Colonic mucosa (tissue), 4 donors: ENCODE data around the gene IFITM10. TPM values are rescaled to one million over a fixed set of nuclear protein-coding genes. Genes with fewer than 3 reads are reported as not detected.

Experiments
- DNase-seq: peaks from one replicate; pipeline ENCODE4 v3.0.0-alpha.2; 2020
- H3K27ac ChIP-seq: fragments of 200-600 bp; one replicate; pipeline ENCODE4 v1.8.0; 2021
- H3K27me3 ChIP-seq: fragments of 200-600 bp; one replicate; pipeline ENCODE4 v1.8.0; 2021
- H3K36me3 ChIP-seq: fragments of 200-600 bp; one replicate; pipeline ENCODE4 v1.8.0; 2021
- H3K4me1 ChIP-seq: fragments of 200-600 bp; one replicate; pipeline ENCODE4 v1.8.0; 2021; ENCODE audit warnings: mild to moderate bottlenecking
- H3K4me3 ChIP-seq: fragments of 200-600 bp; one replicate; pipeline ENCODE4 v1.8.0; 2021
- H3K9ac ChIP-seq, 2 donors: one replicate each; pipeline ENCODE4 v1.7.0; 2013; ENCODE audit warnings: control low read depth in 2 of 2, low read depth in 2 of 2, low read length in 2 of 2
- H3K9me3 ChIP-seq: fragments of 200-600 bp; one replicate; pipeline ENCODE4 v1.8.0; 2021
- CTCF ChIP-seq: fragments of 200-600 bp; IDR thresholded peaks from one replicate; pipeline ENCODE4 v1.8.0; 2022; ENCODE audit warnings: antibody characterized with exemption, mild to moderate bottlenecking
- intact Hi-C: fragments of 100-400 bp; cut with DNase I; formaldehyde crosslinking; loops from one replicate; pipeline ENCODE4 v1.14.1; 2022
- total RNA-seq, 2 donors: library from RNA; stranded (reverse); fragmentation: NEBNext Ultra II Directional in 1 of 2; extraction: Animal tissue kit (Norgen Biotek cat#: 25700) in 1 of 2; gene quantifications; one replicate each; pipeline ENCODE4 v1.2.1, GENCODE V29; 2021
- donor health status: healthy.
- donor health status: DM: no; HTN: no; CAD: no.
- donor health status: DM: no; HTN: no; CAD: no.

IFITM10 gene
- 1 to 10 TPM in 1 of 2 donors, under 1 TPM in 1; 0.42 to 1.1 TPM for total RNA-seq

- intact Hi-C loops: no loop called here
- no peak for TF ChIP-seq CTCF
- no peaks in the 10 kb centered on the region for H3K9me3 ChIP-seq
- no peak within 1 kb of the TSS for H3K27ac ChIP-seq
- H3K4me3 ChIP-seq: no peak within 1 kb of the TSS
- no peaks in the 10 kb centered on the region for H3K4me1 ChIP-seq
- peak within 1 kb of the TSS in 1 of 2 donors; percentile 12 for H3K9ac ChIP-seq
- peaks cover 14% of the 10 kb centered on the region for H3K27me3 ChIP-seq
- H3K36me3 ChIP-seq: no peaks in the 10 kb centered on the region
- DNase-seq: no peak
Measured at GRCh38 chr11:1750481-1750839, at the start of gene IFITM10. TSS of gene IFITM10 (minus strand) at chr11:1750595. CDS start at chr11:1750442, 153 bp downstream.

- Histone ChIP-seq H3K4me1 (peaks cover 3% of the 10 kb centered on the region), H3K36me3 (no peaks in the 10 kb centered on the region), H3K4me3 (no peak overlapping the region), H3K9ac (no peak overlapping the region), H3K27me3 (no peaks in the 10 kb centered on the region), H3K9me3 (no peaks in the 10 kb centered on the region), H3K27ac (no peak overlapping the region)
- intact Hi-C loops: no loop called here
- TF ChIP-seq CTCF: no peak
- no peak for DNase-seq
Measured at GRCh38 chr11:1797391-1798125, 47.2 kb upstream of the IFITM10 start.

GRCh38 chr11:1796413-1797011 lies 46.1 kb upstream of the IFITM10 start:
- no peaks in the 10 kb centered on the region for H3K9me3 ChIP-seq
- H3K36me3 ChIP-seq: no peaks in the 10 kb centered on the region
- H3K4me3 ChIP-seq: no peak overlapping the region
- no peaks in the 10 kb centered on the region for H3K27me3 ChIP-seq
- DNase-seq: no peak
- intact Hi-C loops: no loop called here
- no peak for TF ChIP-seq CTCF
- H3K27ac ChIP-seq: no peak overlapping the region
- H3K4me1 ChIP-seq: peaks cover 3% of the 10 kb centered on the region
- no peak overlapping the region for H3K9ac ChIP-seq

- Histone ChIP-seq H3K4me3 (no peak overlapping the region), H3K4me1 (peaks cover 3% of the 10 kb centered on the region), H3K9me3 (no peaks in the 10 kb centered on the region), H3K27me3 (no peaks in the 10 kb centered on the region), H3K36me3 (no peaks in the 10 kb centered on the region), H3K9ac (no peak overlapping the region), H3K27ac (no peak overlapping the region)
- DNase-seq: no peak
- intact Hi-C loops: no loop called here
- TF ChIP-seq CTCF: no peak
Measured at GRCh38 chr11:1793081-1793480, 42.7 kb upstream of the IFITM10 start.

GRCh38 chr11:1792461-1792860 lies 42.1 kb upstream of the IFITM10 start:
- H3K27me3 ChIP-seq: no peaks in the 10 kb centered on the region
- H3K27ac ChIP-seq: no peak overlapping the region
- H3K9ac ChIP-seq: no peak overlapping the region
- no peak overlapping the region for H3K4me3 ChIP-seq
- H3K4me1 ChIP-seq: peaks cover 3% of the 10 kb centered on the region
- H3K36me3 ChIP-seq: no peaks in the 10 kb centered on the region
- H3K9me3 ChIP-seq: no peaks in the 10 kb centered on the region
- TF ChIP-seq CTCF: no peak
- intact Hi-C loops: no loop called here
- no peak for DNase-seq
